ENCODE results near the gene BCAS1. TPM values are rescaled to one million over a fixed set of nuclear protein-coding genes. Genes with fewer than 3 reads are reported as not detected.
A peak's percentile ranks its signal among the peaks of the same experiment; 100 is the strongest.

Gene BCAS1
- total and polyA plus RNA-seq, 10 donors, result 0.23 to 1.3 (median 0.55) TPM; not detected in 2

DNA sequence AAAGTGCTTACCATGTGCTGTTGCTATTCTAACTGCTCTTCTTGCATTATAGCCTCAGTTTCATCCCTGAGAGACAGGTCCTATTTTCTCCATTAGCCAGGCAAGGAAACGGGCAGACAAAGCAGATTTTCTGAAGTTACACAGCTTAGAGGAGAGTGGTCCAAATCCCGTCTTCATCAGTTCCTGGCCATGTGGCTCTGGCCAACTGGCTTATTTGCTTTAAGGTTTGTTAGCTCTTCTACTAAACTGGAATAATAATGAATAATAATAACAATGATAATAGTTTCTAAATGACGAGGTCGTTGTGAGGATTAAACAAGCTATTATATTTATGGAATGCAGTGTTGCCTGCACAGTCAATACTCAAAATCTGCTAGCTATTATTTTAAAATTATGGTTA is 35.8 kb upstream of the BCAS1 start:
- Histone ChIP-seq H3K9me3 (no peaks in the 10 kb centered on the region), H3K4me3 (no peak overlapping the region), H3K36me3 (no peaks in the 10 kb centered on the region), H3K27ac (no peak overlapping the region), H3K27me3 (replicated peaks in 1 of 7) (peaks cover 0 to 10% (median 0%) of the 10 kb centered on the region in 7 donors), H3K4me1 (peaks cover 0 to 5% (median 0%) of the 10 kb centered on the region in 6 donors)
- no peak for DNase-seq
- WGBS, 5 donors, result 65 to 83% (median 78%) methylated on average over 4 of the region's 4 CpGs
- intact Hi-C loops (cut with DNase I; ENCODE audit: low total_unique reads), result no loop called here
- TF ChIP-seq POLR2A (IDR thresholded peaks at IDR 0.05) (no peak), POLR2AphosphoS5 (IDR thresholded peaks at IDR 0.05) (no peak)
- TF ChIP-seq, protein P1, sequence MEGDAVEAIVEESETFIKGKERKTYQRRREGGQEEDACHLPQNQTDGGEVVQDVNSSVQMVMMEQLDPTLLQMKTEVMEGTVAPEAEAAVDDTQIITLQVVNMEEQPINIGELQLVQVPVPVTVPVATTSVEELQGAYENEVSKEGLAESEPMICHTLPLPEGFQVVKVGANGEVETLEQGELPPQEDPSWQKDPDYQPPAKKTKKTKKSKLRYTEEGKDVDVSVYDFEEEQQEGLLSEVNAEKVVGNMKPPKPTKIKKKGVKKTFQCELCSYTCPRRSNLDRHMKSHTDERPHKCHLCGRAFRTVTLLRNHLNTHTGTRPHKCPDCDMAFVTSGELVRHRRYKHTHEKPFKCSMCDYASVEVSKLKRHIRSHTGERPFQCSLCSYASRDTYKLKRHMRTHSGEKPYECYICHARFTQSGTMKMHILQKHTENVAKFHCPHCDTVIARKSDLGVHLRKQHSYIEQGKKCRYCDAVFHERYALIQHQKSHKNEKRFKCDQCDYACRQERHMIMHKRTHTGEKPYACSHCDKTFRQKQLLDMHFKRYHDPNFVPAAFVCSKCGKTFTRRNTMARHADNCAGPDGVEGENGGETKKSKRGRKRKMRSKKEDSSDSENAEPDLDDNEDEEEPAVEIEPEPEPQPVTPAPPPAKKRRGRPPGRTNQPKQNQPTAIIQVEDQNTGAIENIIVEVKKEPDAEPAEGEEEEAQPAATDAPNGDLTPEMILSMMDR (IDR thresholded peaks at IDR 0.05 in 8 of 11, conservative IDR thresholded peaks at IDR 0.05 in 3 of 11), result no peak

DNA sequence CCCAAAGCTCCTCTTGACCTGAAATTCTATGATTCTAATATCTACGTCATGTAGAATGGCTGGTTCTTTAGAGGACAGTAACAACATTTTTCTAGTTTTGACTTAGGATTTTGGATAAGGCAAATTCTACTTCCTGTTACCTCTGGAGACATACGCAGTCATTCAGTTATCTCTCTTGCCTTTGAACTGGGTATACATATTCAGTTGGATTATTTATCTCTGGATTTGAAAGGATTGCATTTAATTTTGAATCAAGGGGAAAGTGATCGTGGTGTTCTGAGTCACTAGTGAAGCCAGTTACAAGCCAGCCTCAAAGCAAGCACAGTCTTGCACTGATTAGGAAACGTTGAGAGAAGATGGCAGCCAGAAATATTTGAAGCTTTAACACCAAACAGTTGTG is 35.3 kb upstream of the BCAS1 start:
- Histone ChIP-seq H3K4me3 (no peak overlapping the region), H3K36me3 (no peaks in the 10 kb centered on the region), H3K27ac (no peak overlapping the region), H3K9me3 (no peaks in the 10 kb centered on the region), H3K27me3 (replicated peaks in 1 of 7) (peaks cover 0 to 10% (median 0%) of the 10 kb centered on the region in 7 donors), H3K4me1 (peaks cover 0 to 5% (median 0%) of the 10 kb centered on the region in 6 donors)
- TF ChIP-seq, protein P1 (IDR thresholded peaks at IDR 0.05 in 8 of 11, conservative IDR thresholded peaks at IDR 0.05 in 3 of 11), result no peak
- TF ChIP-seq POLR2A (IDR thresholded peaks at IDR 0.05) (no peak), POLR2AphosphoS5 (IDR thresholded peaks at IDR 0.05) (no peak)
- intact Hi-C loops (cut with DNase I; ENCODE audit: low total_unique reads), result no loop called here
- DNase-seq, result no peak
- 66 to 82% (median 76%) methylated on average over 4 of the region's 4 CpGs for WGBS, 5 donors

DNA sequence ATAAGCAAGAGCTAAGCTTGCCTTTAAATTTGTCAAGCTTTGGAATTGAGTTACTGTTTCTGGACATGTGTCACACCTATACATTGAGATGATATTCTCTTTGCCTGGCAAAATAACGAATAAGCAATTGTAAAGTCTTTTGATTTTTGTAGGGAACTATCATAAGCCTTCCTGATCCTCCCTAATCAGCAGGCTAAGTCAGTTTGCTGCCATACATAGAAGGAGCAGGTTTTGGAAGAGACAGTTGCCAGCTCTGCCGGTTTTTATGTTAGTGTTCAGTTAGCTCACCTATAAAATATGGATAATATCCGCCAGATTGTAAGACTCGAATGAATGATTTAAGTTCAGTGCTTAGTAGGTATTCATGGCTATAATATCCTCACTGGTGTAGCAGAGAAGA is 34.4 kb upstream of the BCAS1 start:
- TF ChIP-seq POLR2A (IDR thresholded peaks at IDR 0.05) (no peak), POLR2AphosphoS5 (IDR thresholded peaks at IDR 0.05) (no peak)
- TF ChIP-seq, protein P1 (IDR thresholded peaks at IDR 0.05 in 8 of 11, conservative IDR thresholded peaks at IDR 0.05 in 3 of 11), result no peak

DNA sequence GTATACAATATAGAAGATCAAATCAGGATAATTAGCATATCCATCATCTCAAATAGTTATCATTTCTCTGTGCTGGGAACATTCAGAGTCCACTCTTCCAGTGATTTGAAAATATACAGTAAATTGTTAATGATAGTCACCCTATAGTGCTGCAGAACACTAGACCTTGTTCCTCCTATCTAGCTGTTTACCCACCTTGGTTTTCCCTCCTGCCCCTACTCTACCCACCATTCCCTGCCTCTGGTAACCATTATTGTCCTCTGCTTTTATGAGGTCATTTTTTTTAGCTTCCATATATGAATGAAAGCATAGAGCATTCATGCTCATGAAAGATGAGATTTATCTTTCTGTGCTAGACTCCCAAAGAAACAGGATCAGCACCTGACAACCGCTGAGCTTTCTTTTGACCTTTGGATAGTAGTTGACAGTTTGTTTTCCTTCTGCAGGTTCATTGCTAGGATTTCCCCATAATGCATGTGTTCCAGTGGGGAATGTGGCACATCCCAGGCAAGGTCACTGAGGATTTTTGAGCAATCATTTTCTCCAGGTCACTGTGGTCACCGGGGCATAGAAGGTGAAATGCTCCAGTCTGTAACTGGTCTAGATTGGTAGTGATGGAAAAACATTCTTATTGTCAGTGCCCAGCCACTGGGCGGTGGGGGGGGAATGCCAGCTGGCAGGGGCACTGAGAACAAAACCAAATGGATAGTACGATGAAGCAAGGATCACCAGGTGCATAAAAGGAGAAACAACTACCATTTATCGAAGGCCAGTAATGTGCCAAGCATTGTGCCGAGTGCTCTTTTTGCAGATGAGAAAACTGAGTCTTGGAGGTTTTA is 33.6 kb upstream of the BCAS1 start:
- 69 to 86% (median 80%) methylated on average over 6 of the region's 6 CpGs for WGBS, 5 donors
- no peak for DNase-seq
- peaks cover 0 to 5% (median 0%) of the 10 kb centered on the region in 6 donors for H3K4me1 ChIP-seq
- no peaks in the 10 kb centered on the region for H3K9me3 ChIP-seq
- intact Hi-C loops (cut with DNase I; ENCODE audit: low total_unique reads), result no loop called here
- peaks cover 0 to 10% (median 0%) of the 10 kb centered on the region in 7 donors for H3K27me3 ChIP-seq (replicated peaks in 1 of 7)
- H3K36me3 ChIP-seq, result no peaks in the 10 kb centered on the region
- H3K4me3 ChIP-seq, result no peak overlapping the region
- TF ChIP-seq, protein P1 (IDR thresholded peaks at IDR 0.05 in 8 of 11, conservative IDR thresholded peaks at IDR 0.05 in 3 of 11), result peak in 2 of 11 experiments; percentile 6 to 13
- TF ChIP-seq POLR2A (IDR thresholded peaks at IDR 0.05), result no peak
- TF ChIP-seq POLR2AphosphoS5 (IDR thresholded peaks at IDR 0.05), result no peak
- H3K27ac ChIP-seq, result no peak overlapping the region

More for the DNA sequence above, 34.4 kb upstream of the BCAS1 start:
- no peak for DNase-seq
- Histone ChIP-seq H3K36me3 (no peaks in the 10 kb centered on the region), H3K9me3 (no peaks in the 10 kb centered on the region), H3K4me3 (no peak overlapping the region), H3K4me1 (peaks cover 0 to 5% (median 0%) of the 10 kb centered on the region in 6 donors), H3K27ac (no peak overlapping the region), H3K27me3 (replicated peaks in 1 of 7) (peaks cover 0 to 10% (median 0%) of the 10 kb centered on the region in 7 donors)
- intact Hi-C loops (cut with DNase I; ENCODE audit: low total_unique reads), result no loop called here
- 86 to 93% (median 91%) methylated on average over 4 of the region's 4 CpGs for WGBS, 5 donors
